Stimulated activated CD4-positive, alpha-beta T cell treated with anti-CD3 and anti-CD28 coated beads, Interleukin-15, amount 100 ng/mL, for 24 hours (primary cell): Measurements from ENCODE around the gene WNK4.

Experiments
- DNase-seq: peaks from one replicate; pipeline ENCODE4 v3.0.0-alpha.2; 2020

The WNK4 gene

DNA sequence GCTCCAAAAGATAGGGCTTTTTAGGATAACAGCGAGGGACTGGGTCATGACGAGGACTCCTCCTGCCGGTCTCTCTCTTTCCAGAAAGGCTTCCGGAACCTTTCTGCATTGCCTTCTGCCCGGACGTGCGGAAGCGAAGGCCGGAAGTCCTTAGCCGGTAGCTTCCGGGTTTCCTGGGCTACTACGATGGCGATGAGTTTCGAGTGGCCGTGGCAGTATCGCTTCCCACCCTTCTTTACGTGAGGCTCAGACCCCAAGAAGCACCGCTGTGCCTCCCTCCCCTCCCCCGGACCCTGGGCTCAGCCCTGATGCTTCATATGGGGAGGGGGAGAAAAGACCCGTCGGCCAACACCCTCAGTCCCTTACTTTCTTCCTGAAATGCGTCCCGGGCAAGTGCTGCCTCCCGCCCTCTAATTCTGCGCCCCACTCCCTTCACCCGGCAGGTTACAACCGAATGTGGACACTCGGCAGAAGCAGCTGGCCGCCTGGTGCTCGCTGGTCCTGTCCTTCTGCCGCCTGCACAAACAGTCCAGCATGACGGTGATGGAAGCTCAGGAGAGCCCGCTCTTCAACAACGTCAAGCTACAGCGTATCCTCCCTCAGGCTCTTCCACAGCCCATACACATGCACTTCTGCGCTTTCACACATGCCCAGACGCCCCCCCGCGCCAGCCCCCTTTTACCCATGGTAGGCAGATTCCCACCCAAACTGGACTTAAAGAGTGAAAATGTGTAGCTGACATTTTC, 6.9 kb upstream of the WNK4 start, which contains the start of gene VPS25:
Gene VPS25, plus strand, starts transcription at position 160 of the 746 bp plus-strand sequence. Its CDS starts 27 bp downstream, at position 187.
- DNase-seq = peak; percentile 80

DNA sequence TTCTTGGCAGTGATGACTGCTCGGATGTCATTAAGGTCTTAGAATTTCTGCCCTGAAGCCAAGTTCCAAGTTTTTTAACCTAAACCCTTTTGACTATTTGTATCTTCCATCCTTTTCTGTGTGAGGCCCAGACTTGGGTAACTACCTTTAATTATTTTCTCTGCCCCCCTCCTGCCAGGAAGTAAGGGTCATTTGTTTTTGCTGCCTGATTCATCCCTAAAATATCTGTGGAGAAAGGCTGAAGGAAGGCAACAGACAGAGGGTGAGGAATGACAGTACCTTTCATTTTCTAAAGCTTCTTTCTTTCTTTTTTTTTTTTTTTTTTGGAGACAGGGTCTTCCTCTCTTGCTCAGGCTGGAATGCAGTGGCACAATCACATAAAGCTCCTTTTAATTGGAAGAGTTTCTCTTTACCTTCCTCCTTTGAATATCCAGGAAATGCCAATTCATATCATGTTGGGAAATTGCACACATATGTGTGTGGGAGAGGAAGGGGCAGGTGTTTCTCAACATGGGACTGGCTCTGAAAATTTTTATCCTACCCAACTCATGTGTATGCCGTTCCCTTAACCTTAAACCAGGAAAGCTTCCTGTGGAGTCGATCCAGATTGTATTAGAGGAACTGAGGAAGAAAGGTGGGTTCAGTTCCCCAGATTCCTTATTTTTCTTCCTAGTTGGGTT, 6.2 kb upstream of the WNK4 start:
- DNase-seq = no peak

DNA sequence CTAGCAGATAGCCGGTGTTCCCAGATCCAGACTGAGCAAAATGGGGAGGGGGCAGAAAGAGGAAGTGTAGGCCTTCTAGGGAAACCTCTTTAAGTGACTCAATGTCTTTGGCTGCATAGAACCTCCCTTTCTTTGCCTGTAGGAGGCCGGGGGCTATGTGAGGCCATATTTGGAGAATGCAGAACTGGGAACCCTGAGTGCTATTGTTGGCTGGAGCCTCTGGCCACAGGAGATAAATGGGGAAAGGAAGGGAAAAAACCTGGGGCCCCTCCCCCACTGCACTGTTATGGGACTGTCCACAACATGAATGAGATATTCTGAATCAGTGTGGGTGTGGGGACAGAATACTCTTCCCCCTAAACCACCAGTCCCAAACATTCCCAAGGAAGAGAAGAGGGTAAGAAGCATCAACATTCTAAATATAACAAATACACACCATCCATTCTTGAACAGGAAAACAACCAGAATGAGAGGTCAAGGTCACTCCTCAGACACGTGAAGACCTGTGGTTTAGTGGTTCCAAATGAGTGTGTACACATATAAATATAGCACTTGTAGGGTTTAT, 4.8 kb upstream of the WNK4 start:
- no peak for DNase-seq

DNA sequence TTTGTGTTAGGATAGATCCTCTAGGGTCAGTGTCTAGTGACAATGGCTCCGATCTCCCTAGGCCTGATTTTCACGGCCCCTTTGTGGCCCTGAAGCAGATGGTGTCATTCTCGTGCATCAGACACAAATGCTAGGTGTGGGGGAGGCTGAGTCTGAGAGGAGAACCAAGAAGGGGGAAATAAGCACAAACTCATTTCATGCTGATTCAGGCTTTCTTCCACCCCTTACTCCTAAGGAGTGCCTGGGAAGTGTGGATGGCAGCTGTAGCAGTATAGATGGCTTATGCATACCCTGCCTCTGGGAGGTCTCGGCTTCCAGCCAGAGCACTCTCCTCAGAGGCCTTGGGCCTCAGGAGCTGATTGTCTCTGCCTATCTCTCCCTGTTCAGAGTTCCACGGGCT, 1.8 kb upstream of the WNK4 start:
- no peak for DNase-seq

DNA sequence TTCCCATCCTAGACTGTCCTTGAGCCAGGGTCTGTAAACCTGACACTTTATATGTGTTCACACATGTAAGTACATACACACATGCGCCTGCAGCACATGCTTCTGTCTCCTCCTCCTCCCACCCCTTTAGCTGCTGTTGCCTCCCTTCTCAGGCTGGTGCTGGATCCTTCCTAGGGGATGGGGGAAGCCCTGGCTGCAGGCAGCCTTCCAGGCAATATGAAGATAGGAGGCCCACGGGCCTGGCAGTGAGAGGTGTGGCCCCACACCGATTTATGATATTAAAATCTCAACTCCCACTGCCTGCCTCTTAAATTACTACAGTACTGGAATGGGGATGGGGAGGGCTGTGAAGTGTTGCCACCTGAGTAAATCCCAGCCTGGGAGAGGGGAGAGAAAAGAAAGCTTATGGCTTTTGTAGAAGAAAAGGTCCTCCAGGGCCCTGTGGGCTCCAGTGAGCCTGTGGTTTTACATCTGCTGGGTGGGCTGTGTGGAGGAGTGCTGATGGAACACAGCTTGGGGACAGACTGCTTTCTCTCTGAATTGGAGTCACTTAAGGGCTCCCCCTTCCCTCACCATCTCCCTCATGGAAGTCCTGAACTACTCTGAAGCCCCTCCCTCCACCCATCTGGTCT, 990 bp upstream of the WNK4 start:
- no peak for DNase-seq

DNA sequence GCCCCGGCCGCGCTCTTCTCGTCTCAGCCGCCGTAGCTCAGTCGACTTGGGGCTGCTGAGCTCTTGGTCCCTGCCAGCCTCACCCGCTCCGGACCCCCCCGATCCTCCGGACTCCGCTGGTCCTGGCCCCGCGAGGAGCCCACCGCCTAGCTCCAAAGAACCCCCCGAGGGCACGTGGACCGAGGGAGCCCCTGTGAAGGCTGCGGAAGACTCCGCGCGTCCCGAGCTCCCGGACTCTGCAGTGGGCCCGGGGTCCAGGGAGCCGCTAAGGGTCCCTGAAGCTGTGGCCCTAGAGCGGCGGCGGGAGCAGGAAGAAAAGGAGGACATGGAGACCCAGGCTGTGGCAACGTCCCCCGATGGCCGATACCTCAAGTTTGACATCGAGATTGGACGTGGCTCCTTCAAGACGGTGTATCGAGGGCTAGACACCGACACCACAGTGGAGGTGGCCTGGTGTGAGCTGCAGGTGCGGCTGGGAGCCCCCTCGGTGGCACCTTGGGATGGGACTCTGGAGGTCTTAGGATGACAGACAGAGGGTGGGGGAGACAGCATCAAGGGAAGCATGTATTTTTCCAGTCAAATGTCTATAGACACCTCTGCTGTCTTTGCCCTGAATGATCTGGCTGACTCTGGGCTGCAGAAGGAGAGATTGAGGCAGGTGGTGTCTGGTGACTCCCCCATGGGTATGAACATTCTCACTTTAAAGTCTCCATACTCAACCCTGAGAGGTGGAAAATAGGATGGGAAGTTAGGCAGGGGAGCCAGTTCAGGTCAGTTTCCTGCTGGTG, 635 bp downstream of the WNK4 start:
- DNase-seq = no peak

DNA sequence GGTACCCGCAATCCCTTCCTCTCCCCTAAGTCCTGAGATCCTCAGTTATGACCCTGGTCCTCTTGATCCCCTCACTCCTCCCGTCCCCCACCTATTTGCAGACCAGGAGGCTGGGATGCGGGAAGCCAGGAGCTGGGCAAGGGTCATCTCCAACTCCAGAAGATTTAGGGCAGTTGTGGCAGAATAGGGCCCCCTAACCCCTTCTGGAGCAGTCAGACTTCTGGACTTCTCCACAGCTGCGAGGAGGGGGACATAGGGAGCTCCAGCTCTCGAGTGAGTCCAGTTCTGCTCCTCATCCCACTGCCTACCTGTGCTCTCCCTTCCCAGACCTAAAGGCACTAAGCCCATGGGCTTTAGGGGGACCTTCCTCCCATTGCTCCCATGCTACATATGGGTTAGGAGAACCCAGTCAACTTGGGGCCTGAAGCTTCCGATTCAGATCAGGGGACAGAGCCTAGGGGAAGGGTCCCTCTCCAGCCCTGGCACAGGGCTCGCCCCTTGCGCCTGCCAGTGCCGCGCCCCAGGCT, 1.3 kb downstream of the WNK4 start:
- DNase-seq = no peak

DNA sequence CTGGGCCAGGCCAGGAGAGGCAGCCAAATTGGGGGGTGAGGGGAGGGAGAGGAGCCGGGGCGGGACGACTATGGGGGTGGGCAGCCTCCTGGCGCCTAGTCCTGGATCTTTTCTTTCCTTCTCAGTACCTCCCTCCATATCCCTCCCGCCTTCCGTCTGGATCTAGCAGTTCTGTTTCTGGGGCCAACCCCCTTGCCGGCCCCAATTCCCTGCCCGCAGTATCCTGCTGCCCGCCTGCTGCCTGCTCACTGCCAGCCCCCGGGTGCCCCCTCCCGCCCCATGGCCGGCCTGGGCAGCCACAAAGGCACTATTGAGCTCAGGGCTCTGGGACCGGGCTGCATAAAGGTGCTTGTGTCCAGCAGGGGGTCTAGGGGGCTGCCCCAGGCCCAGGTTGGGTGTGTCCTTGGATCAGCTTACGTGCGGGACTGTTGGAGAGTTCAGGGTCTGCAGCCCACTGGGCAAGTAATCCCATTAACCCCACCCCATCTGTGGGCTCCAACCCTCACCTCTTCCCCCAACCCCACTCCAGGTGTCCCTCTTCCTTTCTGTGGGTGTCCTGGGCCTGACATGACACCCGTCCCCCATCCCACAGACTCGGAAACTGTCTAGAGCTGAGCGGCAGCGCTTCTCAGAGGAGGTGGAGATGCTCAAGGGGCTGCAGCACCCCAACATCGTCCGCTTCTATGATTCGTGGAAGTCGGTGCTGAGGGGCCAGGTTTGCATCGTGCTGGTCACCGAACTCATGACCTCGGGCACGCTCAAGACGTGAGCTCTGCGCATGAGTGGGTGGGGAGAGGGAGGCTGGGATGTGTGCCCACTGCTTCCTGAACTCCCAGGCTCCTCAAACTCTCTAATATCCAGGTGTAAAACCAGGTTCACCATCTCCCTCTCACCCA, 2.0 kb downstream of the WNK4 start:
- no peak for DNase-seq

DNA sequence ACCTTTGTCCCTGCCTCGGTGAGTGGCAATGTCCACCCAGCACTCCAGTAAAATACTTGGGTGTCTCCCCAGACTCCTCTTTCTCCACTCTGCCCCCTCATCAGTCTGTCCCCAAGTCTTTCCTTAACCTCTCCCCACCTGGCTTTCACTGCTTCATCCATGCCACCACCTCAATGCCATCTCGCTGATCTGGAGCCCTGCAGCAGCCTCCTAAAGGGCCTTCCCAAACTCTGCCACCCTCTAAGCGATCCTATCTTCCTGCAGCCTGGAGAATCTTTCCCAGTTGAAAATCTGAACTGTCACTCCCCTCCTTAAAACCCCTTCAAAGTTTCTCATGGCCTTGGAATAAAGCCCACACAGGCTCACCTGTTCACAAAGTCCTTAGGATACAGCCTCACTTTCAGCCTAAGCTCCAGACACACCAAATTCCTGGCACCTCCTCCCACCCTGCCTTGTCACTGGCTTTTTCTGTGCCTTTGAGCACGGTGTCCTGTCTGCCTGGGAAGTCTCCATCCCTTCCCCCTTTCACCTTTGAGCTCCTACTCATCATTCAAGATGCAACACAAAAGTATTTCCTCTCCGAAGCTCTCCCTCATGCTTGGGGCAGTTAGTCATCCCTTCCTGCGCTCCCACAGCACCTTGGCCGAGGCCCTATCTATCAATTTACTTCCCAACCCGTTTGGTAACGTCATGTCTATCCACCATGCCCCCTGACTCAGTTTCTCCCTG, 2.8 kb downstream of the WNK4 start:
- peak; percentile 12 for DNase-seq

DNA sequence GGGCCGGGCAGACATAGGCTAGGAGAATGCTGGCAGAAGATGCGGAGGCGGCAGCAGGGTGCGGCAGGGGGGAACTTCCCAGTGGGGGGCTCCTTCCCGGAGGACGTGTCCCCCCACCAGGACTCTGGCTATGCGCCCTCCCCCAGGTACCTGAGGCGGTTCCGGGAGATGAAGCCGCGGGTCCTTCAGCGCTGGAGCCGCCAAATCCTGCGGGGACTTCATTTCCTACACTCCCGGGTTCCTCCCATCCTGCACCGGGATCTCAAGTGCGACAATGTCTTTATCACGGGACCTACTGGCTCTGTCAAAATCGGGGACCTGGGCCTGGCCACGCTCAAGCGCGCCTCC, 3.4 kb downstream of the WNK4 start:
- DNase-seq = no peak

DNA sequence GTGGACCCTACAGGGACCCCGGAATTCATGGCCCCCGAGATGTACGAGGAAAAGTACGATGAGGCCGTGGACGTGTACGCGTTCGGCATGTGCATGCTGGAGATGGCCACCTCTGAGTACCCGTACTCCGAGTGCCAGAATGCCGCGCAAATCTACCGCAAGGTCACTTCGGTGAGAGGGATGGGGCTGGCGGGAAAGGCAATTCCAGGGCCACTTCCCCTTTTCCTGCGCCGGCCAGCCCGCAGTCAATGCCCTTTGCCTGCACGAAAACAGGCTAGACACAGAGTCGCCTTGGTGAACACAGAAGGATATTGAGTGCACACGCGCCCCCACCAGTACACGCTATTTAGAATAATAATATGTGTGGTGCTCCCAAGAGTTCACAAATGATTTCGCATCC, 4.0 kb downstream of the WNK4 start:
- DNase-seq = no peak

DNA sequence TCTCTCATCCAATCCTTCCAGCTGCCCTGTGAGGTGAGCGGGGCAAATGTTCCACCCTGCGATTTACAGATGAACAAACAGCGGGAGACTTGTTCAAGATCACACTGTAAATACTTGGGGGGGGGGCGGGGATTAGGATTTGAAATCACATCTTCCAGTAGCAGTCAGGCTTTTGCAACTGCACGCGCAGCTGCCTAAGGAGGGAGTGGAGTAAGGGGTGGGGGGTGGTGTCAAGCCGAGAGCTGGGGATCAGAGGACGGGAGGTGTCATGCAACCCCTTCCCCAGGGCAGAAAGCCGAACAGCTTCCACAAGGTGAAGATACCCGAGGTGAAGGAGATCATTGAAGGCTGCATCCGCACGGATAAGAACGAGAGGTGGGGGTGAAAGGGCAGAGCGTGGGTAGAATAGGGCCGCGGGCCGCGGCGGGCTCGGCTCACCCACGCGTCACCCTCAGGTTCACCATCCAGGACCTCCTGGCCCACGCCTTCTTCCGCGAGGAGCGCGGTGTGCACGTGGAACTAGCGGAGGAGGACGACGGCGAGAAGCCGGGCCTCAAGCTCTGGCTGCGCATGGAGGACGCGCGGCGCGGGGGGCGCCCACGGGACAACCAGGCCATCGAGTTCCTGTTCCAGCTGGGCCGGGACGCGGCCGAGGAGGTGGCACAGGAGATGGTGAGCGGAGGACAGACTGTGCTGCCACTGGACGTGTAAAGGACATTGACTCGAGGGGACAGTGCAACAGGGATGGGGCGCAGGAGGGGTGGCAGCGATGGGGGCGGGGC, 4.6 kb downstream of the WNK4 start:
- DNase-seq = peak; percentile 22

DNA sequence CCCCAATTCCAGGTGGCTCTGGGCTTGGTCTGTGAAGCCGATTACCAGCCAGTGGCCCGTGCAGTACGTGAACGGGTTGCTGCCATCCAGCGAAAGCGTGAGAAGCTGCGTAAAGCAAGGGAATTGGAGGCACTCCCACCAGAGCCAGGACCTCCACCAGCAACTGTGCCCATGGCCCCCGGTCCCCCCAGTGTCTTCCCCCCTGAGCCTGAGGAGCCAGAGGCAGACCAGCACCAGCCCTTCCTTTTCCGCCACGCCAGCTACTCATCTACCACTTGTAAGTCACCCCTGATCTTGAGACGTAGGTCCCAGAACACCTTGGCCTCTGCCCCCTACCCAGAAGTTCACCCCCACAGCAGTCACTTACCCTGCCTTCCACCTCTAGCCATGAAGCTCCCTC, 6.9 kb downstream of the WNK4 start:
- no peak for DNase-seq

DNA sequence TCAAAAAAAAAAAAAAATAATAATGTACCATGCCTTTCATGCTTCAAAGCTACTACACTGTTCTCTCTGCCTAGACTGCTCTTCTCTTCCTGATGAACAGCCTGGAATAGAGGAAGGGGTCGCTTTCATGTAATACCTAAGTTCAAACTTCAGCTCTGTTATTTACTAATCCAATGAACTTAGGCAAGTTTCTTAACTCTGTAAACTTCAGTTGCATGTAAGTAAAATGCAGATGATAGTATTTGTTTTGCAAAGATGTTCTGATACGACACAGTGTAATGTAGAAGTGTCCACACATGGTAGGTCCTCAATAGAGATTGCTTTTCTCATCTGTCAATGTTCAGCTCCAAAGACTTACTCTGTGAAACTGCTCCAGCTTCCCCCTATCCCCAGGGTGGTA, 11.5 kb downstream of the WNK4 start:
- DNase-seq = no peak

DNA sequence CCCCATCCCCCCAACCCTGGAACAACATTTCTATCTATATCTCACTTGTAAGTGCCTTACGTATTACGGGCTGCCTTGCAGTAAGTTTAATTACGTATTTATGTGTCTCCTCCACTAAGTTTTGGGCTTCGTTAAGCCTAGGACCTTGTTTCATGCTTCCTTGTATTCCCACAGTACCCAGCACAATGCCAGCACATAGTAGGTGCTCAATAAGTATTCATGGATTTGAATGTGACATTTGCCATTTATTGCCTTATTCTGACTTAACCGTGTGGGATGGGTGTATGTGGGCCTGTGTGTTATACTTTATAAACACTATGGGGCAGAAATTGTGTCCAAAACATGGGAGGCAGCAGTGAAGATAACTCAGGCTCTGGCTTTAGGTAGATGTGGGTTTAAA, 12.1 kb downstream of the WNK4 start:
- no peak for DNase-seq

DNA sequence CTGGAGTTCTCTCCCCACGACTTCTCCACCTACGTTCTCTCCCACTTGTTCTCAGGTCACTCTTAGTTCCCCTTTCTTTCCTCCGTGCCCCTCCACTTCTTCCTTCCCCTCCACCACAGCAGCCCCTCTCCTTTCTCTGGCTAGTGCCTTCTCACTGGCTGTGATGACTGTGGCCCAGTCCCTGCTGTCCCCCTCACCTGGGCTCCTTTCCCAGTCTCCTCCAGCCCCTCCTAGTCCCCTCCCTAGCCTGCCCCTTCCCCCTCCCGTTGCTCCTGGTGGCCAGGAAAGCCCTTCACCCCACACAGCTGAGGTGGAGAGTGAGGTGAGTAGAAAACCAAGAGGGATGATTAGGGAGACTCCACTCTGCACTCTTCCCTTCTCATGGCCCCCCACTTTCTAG, 14.7 kb downstream of the WNK4 start:
- DNase-seq = no peak

DNA sequence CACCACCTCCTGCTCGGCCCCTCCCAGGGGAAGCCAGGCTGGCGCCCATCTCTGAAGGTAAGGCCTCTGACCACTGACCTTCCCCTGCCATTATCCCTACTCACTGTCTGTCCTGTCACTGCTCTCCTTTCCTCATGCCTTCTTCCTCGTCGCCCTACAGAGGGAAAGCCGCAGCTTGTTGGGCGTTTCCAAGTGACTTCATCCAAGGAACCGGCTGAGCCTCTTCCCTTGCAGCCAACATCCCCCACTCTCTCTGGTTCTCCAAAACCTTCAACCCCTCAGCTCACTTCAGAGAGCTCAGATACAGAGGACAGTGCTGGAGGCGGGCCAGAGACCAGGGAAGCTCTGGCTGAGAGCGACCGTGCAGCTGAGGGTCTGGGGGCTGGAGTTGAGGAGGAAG, 15.1 kb downstream of the WNK4 start:
- no peak for DNase-seq

DNA sequence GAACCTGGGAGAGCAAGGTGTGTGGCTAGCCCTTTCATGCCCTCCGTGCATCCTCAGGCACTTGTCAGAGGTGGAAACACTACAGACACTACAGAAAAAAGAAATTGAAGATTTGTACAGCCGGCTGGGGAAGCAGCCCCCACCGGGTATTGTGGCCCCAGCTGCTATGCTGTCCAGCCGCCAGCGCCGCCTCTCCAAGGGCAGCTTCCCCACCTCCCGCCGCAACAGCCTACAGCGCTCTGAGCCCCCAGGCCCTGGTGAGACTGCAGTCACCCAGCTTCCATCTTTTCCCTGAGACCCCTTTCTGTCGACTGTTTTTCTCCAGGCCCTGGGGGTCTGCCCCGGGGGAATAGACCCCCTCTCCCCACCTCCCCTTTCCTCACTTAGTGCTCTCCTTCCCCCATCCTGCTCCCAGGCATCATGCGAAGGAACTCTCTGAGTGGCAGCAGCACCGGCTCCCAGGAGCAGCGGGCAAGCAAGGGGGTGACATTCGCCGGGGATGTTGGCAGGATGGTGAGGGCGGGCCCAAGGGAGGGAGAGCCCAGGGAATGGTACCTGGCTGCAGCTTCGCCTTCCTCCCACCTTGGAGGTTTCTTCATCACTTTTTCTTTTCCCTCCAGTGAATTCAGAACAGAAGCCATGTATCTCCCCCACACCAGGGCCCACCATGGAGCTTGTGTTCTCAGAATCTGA, 15.8 kb downstream of the WNK4 start:
- no peak for DNase-seq
